Stimulated activated CD8-positive, alpha-beta memory T cell treated with anti-CD3 and anti-CD28 coated beads, Interleukin-12 subunit alpha, Interleukin-12 subunit beta, amount 100 ng/mL, for 24 hours (primary cell): ENCODE measurements around the gene RPL26.
"Not testable (repeated sequence)": the region's sequence is repeated elsewhere in the genome, so short reads cannot be mapped to it uniquely, and the experiment has no call there.

ENCODE experiments used
- DNase-seq: peaks from one replicate; pipeline ENCODE4 v3.0.0-alpha.2; 2020; ENCODE audit errors: extremely low read depth

Gene RPL26

GRCh38 chr17:8366231-8366630 is 16.8 kb downstream of the RPL26 start:
- DNase-seq: no peak

- DNase-seq: no peak
Measured at GRCh38 chr17:8365143-8365542, 17.9 kb downstream of the RPL26 start.

- no peak for DNase-seq
Measured at GRCh38 chr17:8362651-8363332, 20.2 kb downstream of the RPL26 start.

- no peak for DNase-seq
Measured at GRCh38 chr17:8360751-8361150, 22.2 kb downstream of the RPL26 start.

- DNase-seq: no peak
Measured at GRCh38 chr17:8360260-8360659, 22.7 kb downstream of the RPL26 start.

- DNase-seq: no peak
Measured at GRCh38 chr17:8359769-8360168, 23.2 kb downstream of the RPL26 start.

- no peak for DNase-seq
Measured at GRCh38 chr17:8357910-8358309, 25.1 kb downstream of the RPL26 start.

GRCh38 chr17:8354236-8354635 is 28.8 kb downstream of the RPL26 start:
- DNase-seq: no peak

GRCh38 chr17:8353736-8354135 is 29.3 kb downstream of the RPL26 start:
- DNase-seq: no peak

GRCh38 chr17:8350339-8350738 is 32.7 kb downstream of the RPL26 start:
- no peak for DNase-seq

GRCh38 chr17:8347001-8347400 is 36.0 kb downstream of the RPL26 start:
- not testable (repeated sequence) for DNase-seq

- DNase-seq: no peak
Measured at GRCh38 chr17:8345951-8346665, 36.9 kb downstream of the RPL26 start.

GRCh38 chr17:8345052-8345690 is 37.8 kb downstream of the RPL26 start:
- no peak for DNase-seq

GRCh38 chr17:8341456-8341855 is 41.5 kb downstream of the RPL26 start:
- DNase-seq: no peak

- no peak for DNase-seq
Measured at GRCh38 chr17:8339540-8339939, 43.5 kb downstream of the RPL26 start, which contains the start of gene ODF4. ODF4 (plus strand) TSS chr17:8339840; CDS start chr17:8340052, 212 bp downstream.

- no peak for DNase-seq
Measured at GRCh38 chr17:8338753-8339140, 44.2 kb downstream of the RPL26 start.

- no peak for DNase-seq
Measured at GRCh38 chr17:8337802-8338752, 44.9 kb downstream of the RPL26 start.

- DNase-seq: no peak
Measured at GRCh38 chr17:8333281-8333680, 49.7 kb downstream of the RPL26 start.

GRCh38 chr17:8332688-8333087 is 50.3 kb downstream of the RPL26 start:
- DNase-seq: no peak

- DNase-seq: no peak
Measured at GRCh38 chr17:8332128-8332527, 50.9 kb downstream of the RPL26 start.
